Measurements from ENCODE around the gene NRXN3.

The NRXN3 gene

DNA sequence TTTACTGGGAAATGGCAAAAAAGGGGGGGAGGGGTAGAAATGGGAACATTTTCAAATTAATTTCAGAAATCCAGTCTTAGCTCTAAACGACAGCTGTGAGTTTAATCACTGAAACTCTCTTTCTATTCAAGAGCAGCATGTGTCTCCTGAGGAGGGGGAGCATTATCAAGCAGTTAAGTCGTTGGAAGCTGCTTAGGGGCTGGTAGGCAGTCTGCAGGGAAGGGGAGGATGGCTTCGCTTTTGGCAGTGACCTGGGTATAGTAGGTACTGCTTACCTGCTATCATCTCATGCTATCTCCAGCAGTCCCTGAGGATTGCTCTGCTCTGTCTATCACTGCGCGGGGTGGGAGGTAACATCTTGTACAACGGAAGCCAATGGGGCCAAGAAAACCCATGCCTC is 567.4 kb downstream of the NRXN3 start:
- Mint-ChIP-seq H3K27ac (no peak overlapping the region), H3K36me3 (ENCODE audit: low read depth) (no peaks in the 10 kb centered on the region), H3K4me3 (no peak overlapping the region), H3K27me3 (no peaks in the 10 kb centered on the region), H3K4me1 (ENCODE audit: low read depth) (no peaks in the 10 kb centered on the region), H3K9me3 (no peaks in the 10 kb centered on the region)

DNA sequence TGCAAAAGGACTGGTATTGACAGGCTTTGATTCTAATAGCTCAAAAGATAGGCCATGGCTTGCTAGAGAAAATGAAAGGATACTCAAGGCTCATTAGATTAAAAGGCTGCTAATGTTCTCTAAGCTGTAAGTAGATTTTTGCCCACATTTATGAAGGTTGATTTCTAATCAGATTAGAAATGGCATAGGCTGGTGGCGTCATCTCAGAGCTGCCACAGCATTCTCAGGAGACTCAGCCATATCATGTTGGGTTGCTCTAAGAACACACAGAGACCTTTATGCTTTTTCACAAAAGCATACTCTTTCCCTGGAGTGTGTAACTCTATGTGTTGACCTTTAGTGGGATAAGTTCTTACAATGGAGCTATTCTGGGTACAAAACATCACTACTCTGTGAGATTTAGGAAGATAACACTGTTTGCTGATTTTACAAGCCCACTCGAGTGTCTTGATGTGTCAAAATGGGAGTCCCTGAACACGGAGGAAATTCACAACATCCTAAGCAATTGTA is 576.0 kb downstream of the NRXN3 start:
- H3K27ac Mint-ChIP-seq = no peak overlapping the region
- no peaks in the 10 kb centered on the region for H3K36me3 Mint-ChIP-seq (ENCODE audit: low read depth)

DNA sequence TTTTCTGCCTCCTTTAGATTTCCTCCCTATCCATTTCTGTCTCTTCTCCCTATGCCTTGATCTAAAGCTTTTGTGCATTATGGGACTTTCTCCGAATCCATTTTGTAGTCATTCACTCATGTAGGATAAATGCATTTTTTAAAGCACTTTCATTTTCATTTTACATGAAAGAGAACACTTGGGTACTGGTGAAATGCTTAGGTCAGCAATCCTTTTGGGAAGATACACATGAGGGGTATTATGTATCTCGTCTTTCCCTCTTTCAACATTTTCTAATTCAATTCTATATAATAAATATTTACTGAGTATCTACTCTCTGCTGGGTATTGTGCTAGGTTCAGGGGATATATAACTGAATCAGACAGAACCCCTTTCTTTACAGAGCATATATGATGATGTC is 577.6 kb downstream of the NRXN3 start:
- Mint-ChIP-seq H3K36me3 (ENCODE audit: low read depth) (no peaks in the 10 kb centered on the region), H3K4me3 (no peak overlapping the region), H3K27ac (no peak overlapping the region), H3K4me1 (ENCODE audit: low read depth) (no peaks in the 10 kb centered on the region), H3K9me3 (peaks cover 4% of the 10 kb centered on the region), H3K27me3 (no peaks in the 10 kb centered on the region)

More for the DNA sequence above, 576.0 kb downstream of the NRXN3 start:
- H3K27me3 Mint-ChIP-seq = no peaks in the 10 kb centered on the region
- H3K4me3 Mint-ChIP-seq = no peak overlapping the region
- H3K9me3 Mint-ChIP-seq = peaks cover 4% of the 10 kb centered on the region
- H3K4me1 Mint-ChIP-seq (ENCODE audit: low read depth) = no peaks in the 10 kb centered on the region

DNA sequence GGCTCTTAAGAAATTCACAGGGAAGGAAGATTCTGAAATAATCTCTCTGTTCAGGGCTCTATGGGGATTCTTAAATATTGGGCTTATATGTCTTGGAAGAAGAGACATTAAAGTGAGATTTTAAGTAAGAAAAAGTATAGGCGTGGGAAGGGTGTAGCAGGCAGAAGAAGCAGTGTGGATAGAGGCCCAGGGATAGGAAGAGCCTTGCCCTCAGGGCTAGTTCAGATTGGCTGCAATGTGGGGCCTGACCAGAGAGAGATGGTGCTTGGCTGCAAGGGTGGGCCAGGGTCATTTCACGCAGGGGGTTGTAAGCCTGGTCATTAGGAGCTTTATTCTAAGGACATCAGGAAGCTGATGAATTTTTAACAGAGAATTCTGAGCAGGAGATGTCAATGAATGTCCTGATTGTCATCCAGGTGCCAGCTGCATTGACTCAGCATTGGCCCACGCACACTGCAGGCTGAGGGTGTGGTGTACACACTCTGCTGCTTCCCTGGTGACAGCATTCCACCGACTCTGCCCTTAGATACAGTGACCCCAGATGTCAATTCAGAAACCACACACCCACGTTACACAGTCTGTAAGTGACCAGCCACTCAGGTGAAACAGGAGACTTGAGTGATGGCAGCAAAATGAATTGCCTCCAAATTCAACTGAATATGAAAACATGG is 582.5 kb downstream of the NRXN3 start:
- Mint-ChIP-seq H3K36me3 (ENCODE audit: low read depth) (no peaks in the 10 kb centered on the region), H3K4me1 (ENCODE audit: low read depth) (no peaks in the 10 kb centered on the region), H3K4me3 (no peak overlapping the region), H3K9me3 (peaks cover 2% of the 10 kb centered on the region), H3K27me3 (no peaks in the 10 kb centered on the region), H3K27ac (no peak overlapping the region)

DNA sequence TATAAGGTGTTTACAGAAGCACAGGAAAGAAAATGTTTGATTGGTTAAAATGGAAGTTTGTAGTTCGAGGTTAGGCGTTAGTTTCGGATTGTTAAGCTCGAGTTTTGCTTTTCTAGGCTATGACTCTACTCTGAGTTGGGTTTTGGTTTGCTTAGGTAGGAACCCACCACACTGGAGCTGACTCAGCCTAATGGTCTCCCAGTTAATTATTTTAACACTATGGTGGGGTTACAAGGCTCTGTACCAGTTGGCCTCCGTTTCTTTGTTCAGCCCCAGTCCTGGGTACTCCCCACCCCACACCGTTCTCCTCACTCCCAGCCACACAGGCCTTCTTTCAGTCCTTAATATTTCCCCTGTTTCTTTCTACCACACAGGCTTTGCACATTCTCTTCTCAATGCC is 583.9 kb downstream of the NRXN3 start:
- Mint-ChIP-seq H3K4me3 (no peak overlapping the region), H3K27me3 (no peaks in the 10 kb centered on the region), H3K27ac (no peak overlapping the region), H3K9me3 (no peaks in the 10 kb centered on the region), H3K4me1 (ENCODE audit: low read depth) (no peaks in the 10 kb centered on the region), H3K36me3 (ENCODE audit: low read depth) (no peaks in the 10 kb centered on the region)

DNA sequence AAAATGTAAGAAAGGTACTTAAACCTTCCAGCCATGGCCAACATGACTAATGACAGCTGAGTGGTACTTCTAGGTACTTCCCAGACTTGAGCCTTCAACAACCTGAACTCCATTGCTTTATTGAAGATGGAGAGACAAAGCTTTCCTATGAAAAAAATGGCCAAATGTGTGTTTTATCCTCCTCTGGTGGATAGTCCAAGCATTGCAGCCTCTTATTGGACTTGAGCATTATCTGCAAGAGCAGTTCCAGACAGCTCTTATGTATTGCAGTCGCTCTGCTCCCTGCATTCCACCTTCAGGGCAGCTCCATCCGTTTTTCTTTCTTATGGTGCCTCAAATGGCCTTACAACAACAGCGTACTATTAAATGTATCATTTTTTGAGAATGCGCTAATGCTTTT is 588.2 kb downstream of the NRXN3 start:
- Mint-ChIP-seq H3K9me3 (no peaks in the 10 kb centered on the region), H3K27me3 (no peaks in the 10 kb centered on the region), H3K27ac (no peak overlapping the region), H3K4me3 (no peak overlapping the region), H3K36me3 (ENCODE audit: low read depth) (no peaks in the 10 kb centered on the region), H3K4me1 (ENCODE audit: low read depth) (no peaks in the 10 kb centered on the region)

DNA sequence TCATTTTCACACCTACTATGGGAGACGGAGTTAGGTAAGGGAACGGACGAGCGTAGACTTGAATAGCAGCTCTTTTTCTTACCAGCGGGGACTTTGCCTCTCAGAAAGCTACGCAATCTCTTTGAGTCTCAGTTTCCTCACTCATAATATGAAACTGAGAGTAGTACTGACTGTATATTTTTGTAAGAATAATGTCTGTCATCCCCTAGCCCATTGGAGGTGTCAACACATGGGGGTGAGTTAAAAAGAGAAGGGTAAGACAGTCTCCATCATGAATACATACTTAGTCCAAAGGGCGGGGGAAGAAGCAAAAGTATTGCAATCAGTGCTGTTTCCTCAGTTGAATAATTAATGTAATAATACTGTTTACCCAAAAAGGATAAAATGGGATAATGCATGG is 592.2 kb downstream of the NRXN3 start:
- Mint-ChIP-seq H3K9me3 (no peaks in the 10 kb centered on the region), H3K27ac (no peak overlapping the region), H3K36me3 (ENCODE audit: low read depth) (no peaks in the 10 kb centered on the region), H3K4me3 (no peak overlapping the region), H3K4me1 (ENCODE audit: low read depth) (no peaks in the 10 kb centered on the region), H3K27me3 (no peaks in the 10 kb centered on the region)

DNA sequence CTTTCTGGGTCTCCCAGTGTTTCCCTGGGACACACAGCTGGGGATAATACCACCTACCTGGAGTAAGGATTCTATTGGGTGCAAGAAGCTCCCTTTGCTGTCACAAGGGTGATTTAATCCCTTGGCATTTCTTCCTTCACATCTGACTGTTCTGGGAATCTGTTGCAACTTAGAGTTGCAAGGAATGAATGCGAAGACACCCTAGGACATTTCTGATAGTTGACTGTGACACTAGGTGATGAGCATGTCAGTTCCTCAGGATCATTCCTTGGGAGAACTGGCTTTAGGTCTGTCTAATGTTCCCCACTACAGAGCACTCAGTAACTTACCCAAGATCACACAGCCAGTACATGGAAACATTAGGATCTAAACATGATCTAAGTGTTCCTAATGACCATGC is 593.6 kb downstream of the NRXN3 start:
- H3K27me3 Mint-ChIP-seq = no peaks in the 10 kb centered on the region
- H3K4me3 Mint-ChIP-seq = no peak overlapping the region
- H3K4me1 Mint-ChIP-seq (ENCODE audit: low read depth) = no peaks in the 10 kb centered on the region
- H3K36me3 Mint-ChIP-seq (ENCODE audit: low read depth) = no peaks in the 10 kb centered on the region
- H3K9me3 Mint-ChIP-seq = no peaks in the 10 kb centered on the region
- no peak overlapping the region for H3K27ac Mint-ChIP-seq

DNA sequence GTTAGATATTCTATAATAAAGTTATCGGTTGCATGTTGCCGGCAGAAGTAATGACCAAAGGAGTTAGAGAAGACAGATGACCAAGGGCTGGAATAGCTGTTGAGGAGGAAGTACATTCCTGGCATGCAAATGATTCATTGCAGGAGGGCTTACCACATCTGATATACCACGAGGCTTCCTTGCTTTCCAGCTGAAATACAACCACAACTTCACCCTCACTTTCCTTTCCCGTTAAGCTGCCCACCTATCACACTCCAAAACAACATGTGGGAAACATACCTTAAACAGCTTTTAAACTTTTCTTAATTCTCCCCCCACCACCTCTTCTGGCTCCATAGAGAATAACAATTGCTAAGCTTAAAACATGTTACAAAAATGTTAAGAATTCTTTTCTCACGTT is 594.1 kb downstream of the NRXN3 start:
- Mint-ChIP-seq H3K27me3 (no peaks in the 10 kb centered on the region), H3K4me1 (ENCODE audit: low read depth) (no peaks in the 10 kb centered on the region), H3K4me3 (no peak overlapping the region), H3K9me3 (no peaks in the 10 kb centered on the region), H3K27ac (no peak overlapping the region), H3K36me3 (ENCODE audit: low read depth) (no peaks in the 10 kb centered on the region)

DNA sequence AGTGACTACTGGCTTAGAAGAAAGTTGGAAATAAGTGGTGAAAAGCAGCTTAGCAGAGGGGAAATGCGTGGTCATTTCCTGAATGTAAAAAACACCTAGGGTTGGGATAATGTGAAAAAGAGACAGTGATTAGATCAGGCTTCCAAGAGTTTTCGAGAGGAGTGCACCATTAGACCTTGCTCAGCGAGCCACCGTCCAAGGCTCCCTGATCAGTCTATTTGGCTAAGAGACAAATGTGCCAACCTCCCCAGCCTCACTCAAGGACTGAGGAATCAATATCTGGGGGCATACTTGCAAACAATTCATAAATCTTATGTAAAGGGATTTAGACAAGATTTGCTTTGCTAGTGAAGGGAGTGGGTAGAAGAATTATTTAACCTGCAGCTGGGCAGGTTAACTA is 594.5 kb downstream of the NRXN3 start:
- Mint-ChIP-seq H3K4me1 (ENCODE audit: low read depth) (no peaks in the 10 kb centered on the region), H3K4me3 (no peak overlapping the region), H3K27me3 (no peaks in the 10 kb centered on the region), H3K36me3 (ENCODE audit: low read depth) (no peaks in the 10 kb centered on the region), H3K9me3 (no peaks in the 10 kb centered on the region), H3K27ac (no peak overlapping the region)

DNA sequence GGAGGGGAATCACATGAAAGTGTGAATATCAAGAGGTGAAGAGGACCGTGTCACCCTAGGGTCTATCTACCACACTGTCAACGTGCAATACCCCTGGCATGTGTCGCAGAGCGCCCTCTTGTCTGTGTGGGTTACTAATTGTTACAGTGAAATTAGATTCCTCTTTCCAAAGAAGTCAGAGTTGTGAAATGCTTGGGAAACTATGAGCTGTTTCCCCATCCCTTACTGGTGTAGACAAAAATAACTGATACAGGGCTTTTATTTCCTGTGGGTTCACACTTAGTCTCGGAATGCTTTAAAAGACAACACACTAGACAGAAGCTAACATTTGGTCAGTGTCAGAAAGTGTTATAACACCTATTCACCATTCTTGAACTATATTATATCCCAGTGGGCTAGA is 597.3 kb downstream of the NRXN3 start:
- Mint-ChIP-seq H3K4me1 (ENCODE audit: low read depth) (no peaks in the 10 kb centered on the region), H3K27me3 (no peaks in the 10 kb centered on the region), H3K36me3 (ENCODE audit: low read depth) (no peaks in the 10 kb centered on the region), H3K4me3 (no peak overlapping the region), H3K27ac (no peak overlapping the region), H3K9me3 (no peaks in the 10 kb centered on the region)

DNA sequence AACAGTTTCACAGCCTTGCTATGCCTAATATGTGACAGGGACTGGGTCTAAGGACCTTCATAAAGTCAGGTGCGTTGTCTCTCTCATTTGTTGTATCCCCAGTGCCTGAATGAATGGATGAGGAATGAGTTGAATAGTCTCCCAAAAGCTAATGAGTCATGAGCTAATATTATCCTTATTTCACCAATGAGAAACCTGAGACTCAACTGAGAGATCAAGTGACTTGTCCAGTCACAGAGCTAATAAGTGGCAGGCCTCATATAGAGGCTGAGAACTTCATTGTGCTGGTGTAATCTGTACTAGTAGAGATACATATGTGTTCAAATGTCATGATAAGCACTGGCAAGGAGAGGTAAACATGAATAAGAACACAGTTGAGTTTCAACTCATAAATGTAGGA is 612.4 kb downstream of the NRXN3 start:
- no peak overlapping the region for H3K27ac Mint-ChIP-seq
- no peaks in the 10 kb centered on the region for H3K36me3 Mint-ChIP-seq (ENCODE audit: low read depth)
- no peaks in the 10 kb centered on the region for H3K4me1 Mint-ChIP-seq (ENCODE audit: low read depth)
- H3K9me3 Mint-ChIP-seq = peaks cover 8% of the 10 kb centered on the region
- H3K4me3 Mint-ChIP-seq = no peak overlapping the region
- H3K27me3 Mint-ChIP-seq = no peaks in the 10 kb centered on the region

DNA sequence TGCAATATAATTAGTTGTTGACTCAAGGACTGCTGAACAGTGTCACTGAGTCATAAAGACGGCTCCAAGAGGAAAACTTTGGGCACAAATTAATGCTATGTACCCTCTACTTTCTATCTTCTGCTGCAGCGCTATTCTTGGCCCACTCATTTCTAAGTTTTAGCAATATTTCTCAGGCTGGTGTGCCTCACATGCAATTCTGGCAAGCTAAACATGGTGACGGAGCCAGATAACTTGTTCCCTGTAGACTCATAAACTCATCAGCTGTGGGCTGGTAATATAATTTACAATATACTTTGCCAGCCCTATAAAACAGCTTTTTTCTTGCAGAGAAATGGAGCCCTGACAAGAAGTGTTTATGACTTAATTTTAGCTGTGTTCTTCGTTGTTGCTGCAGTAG is 615.1 kb downstream of the NRXN3 start:
- Mint-ChIP-seq H3K9me3 (peaks cover 8% of the 10 kb centered on the region), H3K27ac (no peak overlapping the region), H3K4me1 (ENCODE audit: low read depth) (no peaks in the 10 kb centered on the region), H3K27me3 (no peaks in the 10 kb centered on the region), H3K4me3 (no peak overlapping the region), H3K36me3 (ENCODE audit: low read depth) (no peaks in the 10 kb centered on the region)

DNA sequence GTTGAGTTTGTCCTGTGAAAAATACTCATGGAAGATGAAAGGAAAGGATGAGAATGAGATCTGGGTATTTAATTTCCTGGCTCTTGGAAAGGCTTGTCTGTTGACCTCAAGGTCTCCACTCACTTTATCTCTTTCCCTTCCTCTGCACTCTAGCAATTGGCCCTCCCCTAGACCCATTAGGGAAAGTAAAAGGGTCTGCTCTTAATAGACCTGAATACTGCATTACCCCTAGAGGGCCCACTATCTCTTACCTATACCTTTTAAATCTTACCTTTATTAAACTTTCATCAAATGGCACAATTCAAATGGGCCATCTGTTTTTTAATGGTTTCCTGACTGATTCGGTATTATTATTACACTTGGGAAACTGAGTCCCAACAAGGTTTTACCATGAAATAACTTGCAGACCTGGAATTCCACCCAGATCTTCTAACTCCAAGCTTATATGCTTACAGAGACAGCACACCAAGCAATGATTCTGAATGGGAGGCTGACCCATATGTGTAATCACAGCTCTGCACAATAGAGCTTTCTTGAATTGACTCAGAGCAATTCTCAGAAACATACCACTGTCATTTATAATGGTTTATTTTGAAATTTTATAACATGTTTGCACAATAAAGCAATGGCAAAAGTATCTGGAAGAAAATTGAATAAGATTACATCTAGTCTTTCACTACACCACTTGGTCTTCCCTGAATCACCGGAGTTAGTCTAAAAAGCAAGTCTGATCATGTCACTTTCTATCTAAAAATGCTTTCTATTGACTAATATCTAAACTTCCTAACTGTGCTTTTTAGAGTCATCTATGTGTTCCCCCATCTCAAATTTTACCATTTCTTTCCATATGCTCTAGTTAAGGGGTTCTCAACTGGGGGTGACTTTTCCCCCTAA is 618.5 kb downstream of the NRXN3 start:
- Mint-ChIP-seq H3K27me3 (no peaks in the 10 kb centered on the region), H3K9me3 (peaks cover 4% of the 10 kb centered on the region), H3K36me3 (ENCODE audit: low read depth) (no peaks in the 10 kb centered on the region), H3K4me3 (no peak overlapping the region), H3K27ac (no peak overlapping the region), H3K4me1 (ENCODE audit: low read depth) (no peaks in the 10 kb centered on the region)

DNA sequence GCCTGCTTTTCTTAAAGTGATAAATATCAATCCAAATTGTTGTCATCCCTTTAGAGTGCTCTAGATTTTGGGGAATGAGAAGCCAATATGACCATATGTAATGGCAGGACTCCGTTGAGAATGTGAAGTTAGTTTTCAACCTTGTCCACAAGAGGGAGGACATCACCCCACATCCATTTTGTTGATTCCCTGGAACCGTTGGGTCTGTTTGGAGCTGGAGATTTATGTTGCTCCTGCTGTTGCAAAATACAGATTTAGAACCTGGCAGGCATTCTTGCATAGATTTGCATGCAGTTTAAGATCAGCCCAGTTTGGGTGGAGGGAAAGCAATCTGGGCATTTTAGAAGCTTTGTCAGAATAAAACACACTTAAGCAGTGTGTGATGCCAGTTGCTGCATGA is 620.1 kb downstream of the NRXN3 start:
- no peak overlapping the region for H3K27ac Mint-ChIP-seq
- no peaks in the 10 kb centered on the region for H3K4me1 Mint-ChIP-seq (ENCODE audit: low read depth)
- no peaks in the 10 kb centered on the region for H3K36me3 Mint-ChIP-seq (ENCODE audit: low read depth)
- H3K9me3 Mint-ChIP-seq = no peaks in the 10 kb centered on the region
- H3K4me3 Mint-ChIP-seq = no peak overlapping the region
- H3K27me3 Mint-ChIP-seq = no peaks in the 10 kb centered on the region
